ENCODE measurements around the gene TTC34.

TTC34 gene

DNA sequence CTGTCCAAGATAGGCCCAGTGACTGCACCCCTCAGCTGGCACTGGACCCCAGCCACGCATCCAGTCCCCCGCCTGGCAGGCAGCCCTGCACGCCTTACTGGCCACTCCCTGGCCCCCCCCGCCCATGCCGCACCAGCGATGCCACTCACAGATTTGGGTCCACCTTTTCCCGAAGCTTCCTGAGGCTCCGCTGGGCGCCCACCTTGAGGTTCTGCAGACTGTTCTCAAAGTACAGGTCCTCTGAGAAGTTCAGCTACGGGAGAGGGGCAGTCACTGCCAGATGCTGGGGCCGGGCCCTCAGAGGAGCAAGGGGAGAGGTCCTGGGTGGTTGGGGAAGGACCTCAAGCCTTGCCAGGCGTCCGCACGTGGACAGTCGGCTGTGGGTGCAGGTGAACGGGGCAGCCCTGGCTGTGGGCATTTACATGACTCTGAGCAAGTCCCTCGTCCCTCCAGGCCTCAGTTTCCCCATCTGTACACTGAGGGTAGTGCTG lies 206.8 kb downstream of the TTC34 start:
- DNase-seq (ENCODE audit: extremely low spot score), result no peak
- CTCF ChIA-PET, result no interaction called here
- POLR2A ChIA-PET, result no interaction called here
- TF ChIP-seq ARNT (IDR thresholded peaks at IDR 0.05) (no peak), BHLHE40 (IDR thresholded peaks at IDR 0.05; ENCODE audit: borderline replicate concordance) (no peak), PKNOX1 (IDR thresholded peaks at IDR 0.05) (no peak), ELF4 (IDR thresholded peaks at IDR 0.05) (no peak), ZNF384 (IDR thresholded peaks at IDR 0.05) (no peak), L3MBTL2 (conservative IDR thresholded peaks at IDR 0.05) (no peak), CTBP1 (IDR thresholded peaks at IDR 0.05; ENCODE audit: borderline replicate concordance) (no peak), TARDBP (IDR thresholded peaks at IDR 0.05) (no peak)

DNA sequence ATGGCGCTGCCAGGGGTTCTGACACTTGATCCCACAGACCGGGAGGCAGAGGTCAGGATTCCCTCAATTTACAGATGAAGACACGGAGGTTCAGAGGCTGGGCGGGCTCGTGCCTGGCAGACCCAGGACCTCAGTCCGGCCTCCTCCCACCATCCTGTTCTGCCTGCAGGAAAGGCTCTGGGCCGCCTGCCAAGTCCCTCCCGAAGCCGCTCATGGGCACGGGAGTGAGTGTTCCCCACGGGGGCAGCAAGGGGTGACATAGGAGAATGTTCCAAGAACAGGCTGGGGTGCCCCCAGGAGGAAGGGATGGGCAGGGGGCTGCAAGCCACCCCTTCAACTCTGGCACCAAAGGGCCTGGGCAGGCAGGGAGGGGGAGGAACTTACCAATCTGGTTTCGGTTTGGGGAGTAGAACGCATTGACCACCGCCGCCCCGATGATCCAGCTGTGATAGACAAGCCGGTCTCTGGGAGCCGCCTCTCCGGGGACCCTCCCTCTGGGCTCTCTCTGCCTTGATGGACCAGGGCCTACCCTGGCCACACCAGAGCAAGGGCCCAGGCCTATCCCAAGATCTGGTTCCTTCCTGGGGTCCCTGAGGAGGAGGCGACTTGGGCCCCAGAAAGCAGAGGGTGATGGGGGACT lies 207.4 kb downstream of the TTC34 start:
- DNase-seq (ENCODE audit: extremely low spot score), result no peak

GRCh38 chr1:2593251-2593878 lies 208.1 kb downstream of the TTC34 start:
- POLR2A ChIA-PET, result no interaction called here
- no peak for DNase-seq (ENCODE audit: extremely low spot score)
- CTCF ChIA-PET, result no interaction called here
- TF ChIP-seq SUZ12 (IDR thresholded peaks at IDR 0.05) (no peak), SP1 (IDR thresholded peaks at IDR 0.05) (no peak), ARNT (IDR thresholded peaks at IDR 0.05) (no peak), L3MBTL2 (conservative IDR thresholded peaks at IDR 0.05) (no peak), ELF4 (IDR thresholded peaks at IDR 0.05) (no peak), FOXA1 (IDR thresholded peaks at IDR 0.05) (no peak), NFRKB (IDR thresholded peaks at IDR 0.05) (no peak), LEF1 (IDR thresholded peaks at IDR 0.05; ENCODE audit: borderline replicate concordance) (no peak)

More for the DNA sequence above, 207.4 kb downstream of the TTC34 start:
- POLR2A ChIA-PET, result no interaction called here
- CTCF ChIA-PET, result no interaction called here
- no peak for TF ChIP-seq ELF4 (IDR thresholded peaks at IDR 0.05)
- no peak for TF ChIP-seq HDGF (IDR thresholded peaks at IDR 0.05; ENCODE audit: borderline replicate concordance)
- TF ChIP-seq FOXK2 (IDR thresholded peaks at IDR 0.05), result no peak
- TF ChIP-seq SUZ12 (IDR thresholded peaks at IDR 0.05), result no peak
- no peak for TF ChIP-seq ARNT (IDR thresholded peaks at IDR 0.05)
- no peak for TF ChIP-seq BHLHE40 (IDR thresholded peaks at IDR 0.05; ENCODE audit: borderline replicate concordance)
- TF ChIP-seq CTBP1 (IDR thresholded peaks at IDR 0.05; ENCODE audit: borderline replicate concordance), result no peak
- TF ChIP-seq TARDBP (IDR thresholded peaks at IDR 0.05), result no peak
- TF ChIP-seq SP1 (IDR thresholded peaks at IDR 0.05), result no peak
- TF ChIP-seq FOXA1 (IDR thresholded peaks at IDR 0.05), result no peak

DNA sequence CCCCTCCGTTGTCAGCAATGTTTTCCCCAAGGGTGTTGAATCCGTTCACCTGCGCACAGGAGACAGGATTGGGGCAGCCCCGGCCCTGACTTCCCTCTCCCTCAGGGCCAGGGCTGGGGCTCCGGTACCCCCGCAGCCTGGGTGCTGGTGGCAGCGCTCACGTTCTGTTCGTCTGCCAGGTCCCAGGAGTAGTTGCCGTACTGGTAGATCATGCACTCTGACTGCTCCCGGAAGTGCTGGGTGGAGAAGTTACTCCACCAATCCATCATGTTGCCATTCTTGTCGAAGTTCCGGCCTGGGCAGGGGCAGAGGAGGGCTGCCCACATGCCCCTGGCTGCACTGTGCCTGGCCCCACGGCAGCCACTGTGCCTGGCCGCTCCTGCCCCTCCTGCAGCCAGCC lies 208.8 kb downstream of the TTC34 start:
- POLR2A ChIA-PET, result no interaction called here
- DNase-seq (ENCODE audit: extremely low spot score), result no peak
- CTCF ChIA-PET, result no interaction called here
- TF ChIP-seq PKNOX1 (IDR thresholded peaks at IDR 0.05) (no peak), FOXK2 (IDR thresholded peaks at IDR 0.05) (no peak), L3MBTL2 (conservative IDR thresholded peaks at IDR 0.05) (no peak), NFRKB (IDR thresholded peaks at IDR 0.05) (no peak), SP1 (IDR thresholded peaks at IDR 0.05) (no peak), BHLHE40 (IDR thresholded peaks at IDR 0.05; ENCODE audit: borderline replicate concordance) (no peak), TARDBP (IDR thresholded peaks at IDR 0.05) (no peak)

DNA sequence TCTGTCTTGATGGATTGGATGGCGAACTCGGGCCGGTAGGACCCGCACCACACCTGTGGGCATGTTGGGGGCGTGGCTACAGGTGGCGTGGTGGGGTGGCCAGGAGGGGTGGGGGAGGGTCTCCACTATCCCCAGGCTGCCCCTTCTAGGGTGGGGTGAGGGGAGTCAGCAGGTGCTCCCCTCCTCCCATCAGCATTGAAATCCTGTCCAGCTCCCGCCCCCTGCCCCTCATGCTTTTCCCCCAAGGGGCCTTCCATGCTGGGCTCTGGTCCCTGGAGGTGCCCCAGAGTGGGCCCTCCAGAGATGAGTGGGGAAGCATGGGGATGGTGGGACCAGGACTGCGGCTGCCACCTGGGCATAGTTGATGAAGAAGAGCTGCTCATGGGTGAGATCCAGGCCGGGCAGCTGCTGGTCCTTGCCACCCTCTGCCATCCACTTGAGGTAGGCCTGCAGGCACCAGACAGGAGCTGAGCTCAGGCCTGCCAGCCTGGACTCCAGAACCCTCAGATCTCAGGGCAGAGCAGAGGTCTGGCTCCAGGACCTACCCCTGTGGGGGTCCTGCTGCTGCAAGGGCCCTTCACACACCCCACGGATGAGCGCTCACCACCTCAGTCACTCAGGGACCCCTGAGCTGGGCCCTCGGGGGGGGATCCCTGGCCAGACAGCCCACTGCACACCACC lies 209.8 kb downstream of the TTC34 start:
- ChIA-PET POLR2A (interaction anchor here (0.7 kb wide), 1 partner anchor 85 kb away, joined by 3 read pairs; no protein-coding TSS in a partner anchor), CTCF (no interaction called here)
- no peak for DNase-seq (ENCODE audit: extremely low spot score)
- no peak for TF ChIP-seq BHLHE40 (IDR thresholded peaks at IDR 0.05; ENCODE audit: borderline replicate concordance)
- TF ChIP-seq HDGF (IDR thresholded peaks at IDR 0.05; ENCODE audit: borderline replicate concordance), result no peak
- no peak for TF ChIP-seq TARDBP (IDR thresholded peaks at IDR 0.05)
- TF ChIP-seq NFRKB (IDR thresholded peaks at IDR 0.05), result no peak
- no peak for TF ChIP-seq FOXM1 (IDR thresholded peaks at IDR 0.05; ENCODE audit: borderline replicate concordance)
- no peak for TF ChIP-seq CTBP1 (IDR thresholded peaks at IDR 0.05; ENCODE audit: borderline replicate concordance)
- no peak for TF ChIP-seq SUZ12 (IDR thresholded peaks at IDR 0.05)
- TF ChIP-seq PKNOX1 (IDR thresholded peaks at IDR 0.05), result no peak
- no peak for TF ChIP-seq ZNF384 (IDR thresholded peaks at IDR 0.05)
- TF ChIP-seq SP1 (IDR thresholded peaks at IDR 0.05), result no peak
- TF ChIP-seq ARNT (IDR thresholded peaks at IDR 0.05), result no peak
- TF ChIP-seq FOXK2 (IDR thresholded peaks at IDR 0.05), result no peak
- TF ChIP-seq ELF4 (IDR thresholded peaks at IDR 0.05), result no peak
- TF ChIP-seq FOXA1 (IDR thresholded peaks at IDR 0.05), result no peak
- no peak for TF ChIP-seq LEF1 (IDR thresholded peaks at IDR 0.05; ENCODE audit: borderline replicate concordance)
- no peak for TF ChIP-seq L3MBTL2 (conservative IDR thresholded peaks at IDR 0.05)

DNA sequence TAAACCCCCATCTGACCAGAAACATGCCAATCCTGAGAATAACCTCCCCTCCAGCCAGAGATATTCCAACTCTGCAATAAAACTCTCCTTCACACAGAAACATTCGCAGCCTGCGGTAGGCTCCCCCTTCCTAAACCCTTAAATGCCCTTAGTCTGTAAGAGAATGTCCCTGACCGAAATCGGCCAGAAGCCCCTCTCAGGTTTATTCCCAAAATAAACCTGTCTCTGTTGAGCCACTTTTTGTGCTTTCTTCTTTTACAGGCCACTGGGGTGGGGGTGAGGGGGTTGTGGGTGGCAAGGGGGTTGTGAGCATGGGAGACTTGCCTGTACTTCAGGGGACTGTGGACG lies 210.3 kb downstream of the TTC34 start:
- CTCF ChIA-PET, result no interaction called here
- TF ChIP-seq CTBP1 (IDR thresholded peaks at IDR 0.05; ENCODE audit: borderline replicate concordance) (no peak), SP1 (IDR thresholded peaks at IDR 0.05) (no peak), FOXK2 (IDR thresholded peaks at IDR 0.05) (no peak), NFRKB (IDR thresholded peaks at IDR 0.05) (no peak), FOXM1 (IDR thresholded peaks at IDR 0.05; ENCODE audit: borderline replicate concordance) (no peak), BHLHE40 (IDR thresholded peaks at IDR 0.05; ENCODE audit: borderline replicate concordance) (no peak), ZNF384 (IDR thresholded peaks at IDR 0.05) (no peak), PKNOX1 (IDR thresholded peaks at IDR 0.05) (no peak), HDGF (IDR thresholded peaks at IDR 0.05; ENCODE audit: borderline replicate concordance) (no peak), ELF4 (IDR thresholded peaks at IDR 0.05) (no peak)
- DNase-seq (ENCODE audit: extremely low spot score), result no peak
- POLR2A ChIA-PET, result no interaction called here

Measured in HEK293T (cell line).